SJCRH30 (cell line): ENCODE data around the gene PIK3C2B. TPM values are rescaled to one million over a fixed set of nuclear protein-coding genes. Genes with fewer than 3 reads are reported as not detected.
A peak's percentile ranks its signal among the peaks of the same experiment; 100 is the strongest.

ENCODE experiments used
- DNase-seq, 2 experiments: peaks; one replicate each; pipeline ENCODE4 v3.0.0-alpha.2; 2015 to 2020
- H3K27ac ChIP-seq: fragments of 250-450 bp; sonication (Bioruptor Pico); 2 replicates; pipeline ENCODE4 v1.5.1; 2020; ENCODE audit warnings: mild to moderate bottlenecking, moderate library complexity
- H3K27me3 ChIP-seq: fragments of 250-450 bp; sonication (Bioruptor Pico); 2 replicates; pipeline ENCODE4 v1.5.1; 2020; ENCODE audit warnings: mild to moderate bottlenecking, moderate library complexity
- H3K36me3 ChIP-seq: fragments of 250-450 bp; sonication (Bioruptor Pico); 2 replicates; pipeline ENCODE4 v1.5.1; 2020; ENCODE audit warnings: mild to moderate bottlenecking, moderate library complexity
- H3K4me1 ChIP-seq: fragments of 250-450 bp; sonication (Bioruptor Pico); 2 replicates; pipeline ENCODE4 v1.5.1; 2020; ENCODE audit warnings: mild to moderate bottlenecking, moderate library complexity
- H3K4me3 ChIP-seq: fragments of 250-450 bp; sonication (Bioruptor Pico); 2 replicates; pipeline ENCODE4 v1.5.1; 2020; ENCODE audit warnings: mild to moderate bottlenecking, moderate library complexity
- H3K9me3 ChIP-seq: fragments of 250-450 bp; sonication (Bioruptor Pico); replicated peaks from 2 replicates; pipeline ENCODE4 v1.5.1; 2020; ENCODE audit warnings: mild to moderate bottlenecking, moderate library complexity
- total RNA-seq: library from RNA; depleted of rRNA; stranded (reverse); fragments of >200 nt; shearing (Covaris generic); gene quantifications from 2 replicates; pipeline ENCODE4 v1.2.3, GENCODE V29; 2014

The PIK3C2B gene
- total RNA-seq, 1 experiment from 2014 or later = 3.6 TPM

- Histone ChIP-seq H3K27me3 (no peaks in the 10 kb centered on the region), H3K4me1 (peaks cover 31% of the 10 kb centered on the region), H3K4me3 (no peak overlapping the region), H3K27ac (no peak overlapping the region), H3K9me3 (no peaks in the 10 kb centered on the region), H3K36me3 (no peaks in the 10 kb centered on the region)
- no peak for DNase-seq
Measured at GRCh38 chr1:204464701-204465100, 29.9 kb downstream of the PIK3C2B start.

GRCh38 chr1:204464187-204464631 is 30.4 kb downstream of the PIK3C2B start:
- no peaks in the 10 kb centered on the region for H3K9me3 ChIP-seq
- H3K36me3 ChIP-seq = no peaks in the 10 kb centered on the region
- no peaks in the 10 kb centered on the region for H3K27me3 ChIP-seq
- no peak overlapping the region for H3K4me3 ChIP-seq
- DNase-seq = no peak
- H3K4me1 ChIP-seq = peaks cover 31% of the 10 kb centered on the region
- no peak overlapping the region for H3K27ac ChIP-seq

- peaks cover 31% of the 10 kb centered on the region for H3K4me1 ChIP-seq
- no peaks in the 10 kb centered on the region for H3K36me3 ChIP-seq
- H3K27ac ChIP-seq = no peak overlapping the region
- no peaks in the 10 kb centered on the region for H3K27me3 ChIP-seq
- no peak overlapping the region for H3K4me3 ChIP-seq
- DNase-seq = no peak
- no peaks in the 10 kb centered on the region for H3K9me3 ChIP-seq
Measured at GRCh38 chr1:204463125-204464060, 31.2 kb downstream of the PIK3C2B start.

GRCh38 chr1:204462229-204462561 is 32.4 kb downstream of the PIK3C2B start:
- Histone ChIP-seq H3K9me3 (no peaks in the 10 kb centered on the region), H3K27ac (no peak overlapping the region), H3K4me3 (no peak overlapping the region), H3K27me3 (no peaks in the 10 kb centered on the region), H3K4me1 (peaks cover 34% of the 10 kb centered on the region), H3K36me3 (no peaks in the 10 kb centered on the region)
- no peak for DNase-seq

DNA sequence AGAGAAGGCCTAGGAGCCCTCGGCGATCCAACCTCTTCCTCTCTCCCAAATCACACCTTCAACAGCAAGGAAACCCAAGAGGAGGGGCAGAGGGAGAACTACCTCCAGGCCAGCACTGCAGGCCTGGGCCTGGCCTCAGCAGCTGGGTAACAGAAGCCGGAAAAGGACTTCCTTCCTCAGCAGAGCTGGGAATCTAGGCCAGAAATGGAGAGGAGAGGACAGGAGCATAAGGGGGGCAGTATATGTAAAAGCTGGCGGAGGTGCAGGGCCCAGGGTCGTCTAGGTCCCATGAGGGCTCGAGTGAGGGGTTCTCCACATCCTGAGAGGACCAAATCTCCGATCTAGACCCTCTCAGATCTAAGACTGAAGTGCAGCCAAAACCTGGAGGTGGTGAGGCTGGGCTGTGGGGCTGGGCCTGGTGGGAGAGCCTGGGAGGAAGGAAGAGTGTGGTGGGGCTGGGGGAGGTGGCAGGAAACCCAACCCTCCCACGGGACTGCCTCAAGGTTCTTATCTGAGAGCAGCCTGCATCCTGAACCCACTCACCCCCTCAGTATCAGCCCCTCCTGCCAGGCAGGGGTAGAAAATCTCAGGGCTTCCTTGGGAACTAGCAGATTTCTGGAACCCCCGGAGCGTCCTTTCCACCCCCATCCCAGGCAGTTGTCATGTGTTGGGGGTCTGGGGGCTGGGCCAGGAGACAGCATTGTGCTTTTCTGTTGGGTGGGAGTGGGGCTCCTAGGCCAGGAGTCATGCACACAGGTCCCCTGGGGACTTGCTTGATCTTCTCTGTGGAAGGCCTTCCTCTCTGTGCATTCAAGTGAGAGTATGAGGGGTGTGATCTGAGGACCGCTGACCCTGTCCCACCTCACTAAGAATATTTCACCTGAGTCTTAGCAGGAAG is 33.0 kb downstream of the PIK3C2B start:
- H3K4me1 ChIP-seq = peaks cover 32% of the 10 kb centered on the region
- no peaks in the 10 kb centered on the region for H3K9me3 ChIP-seq
- no peaks in the 10 kb centered on the region for H3K36me3 ChIP-seq
- no peak overlapping the region for H3K4me3 ChIP-seq
- H3K27me3 ChIP-seq = no peaks in the 10 kb centered on the region
- no peak overlapping the region for H3K27ac ChIP-seq
- no peak for DNase-seq

DNA sequence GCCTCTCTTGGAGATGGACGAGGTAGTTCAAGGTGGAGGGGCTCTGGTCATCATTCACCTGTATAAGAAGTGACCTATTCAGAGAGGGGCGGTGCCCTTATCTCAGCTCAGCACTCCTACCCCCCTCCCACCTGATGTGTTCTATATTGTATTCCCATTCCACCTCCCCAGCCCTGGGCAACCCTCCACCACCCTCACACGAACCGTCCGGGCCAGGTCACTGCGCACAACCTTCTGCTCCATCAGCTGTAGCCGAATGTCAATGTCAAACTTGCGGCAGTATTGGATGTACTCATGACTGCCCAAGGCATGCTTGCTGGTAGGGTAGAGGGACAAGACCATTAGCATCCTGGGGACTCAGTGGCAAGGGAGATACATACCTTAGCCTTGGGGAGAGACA is 34.3 kb downstream of the PIK3C2B start:
- no peak overlapping the region for H3K4me3 ChIP-seq
- H3K4me1 ChIP-seq = peaks cover 23% of the 10 kb centered on the region
- H3K9me3 ChIP-seq = no peaks in the 10 kb centered on the region; the same call in 1 of the 2 replicates
- H3K27me3 ChIP-seq = no peaks in the 10 kb centered on the region
- no peak overlapping the region for H3K27ac ChIP-seq
- H3K36me3 ChIP-seq = no peaks in the 10 kb centered on the region
- no peak for DNase-seq

DNA sequence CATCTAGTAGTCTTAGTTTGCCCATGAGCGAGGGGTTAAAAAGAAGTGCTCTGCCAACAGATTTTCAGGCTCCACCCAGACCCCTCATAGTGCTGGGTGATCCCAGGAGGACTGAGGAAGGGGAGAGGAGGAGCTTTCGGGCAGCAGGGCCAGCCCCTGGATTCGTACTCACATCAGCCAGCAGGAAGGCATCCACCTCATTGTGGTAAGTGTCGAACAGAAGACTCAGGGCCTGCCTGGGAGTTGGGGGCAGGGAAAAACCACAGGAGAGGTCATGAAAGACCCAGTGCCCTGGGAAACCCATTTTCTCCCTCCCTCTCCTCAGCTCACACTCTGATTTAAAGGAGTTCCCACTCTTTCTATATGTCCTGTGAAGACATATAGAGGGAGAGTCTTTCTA is 34.9 kb downstream of the PIK3C2B start:
- Histone ChIP-seq H3K4me3 (no peak overlapping the region), H3K27me3 (no peaks in the 10 kb centered on the region), H3K9me3 (no peaks in the 10 kb centered on the region; the same call in 1 of the 2 replicates), H3K36me3 (no peaks in the 10 kb centered on the region), H3K27ac (no peak overlapping the region), H3K4me1 (peaks cover 17% of the 10 kb centered on the region)
- no peak for DNase-seq

- no peak overlapping the region for H3K27ac ChIP-seq
- no peaks in the 10 kb centered on the region for H3K36me3 ChIP-seq
- H3K4me1 ChIP-seq = peaks cover 9% of the 10 kb centered on the region; the same call in 1 of the 2 replicates
- H3K9me3 ChIP-seq = no peaks in the 10 kb centered on the region; the same call in 1 of the 2 replicates
- no peaks in the 10 kb centered on the region for H3K27me3 ChIP-seq
- no peak overlapping the region for H3K4me3 ChIP-seq
- DNase-seq = no peak
Measured at GRCh38 chr1:204457666-204458065, 36.9 kb downstream of the PIK3C2B start.

DNA sequence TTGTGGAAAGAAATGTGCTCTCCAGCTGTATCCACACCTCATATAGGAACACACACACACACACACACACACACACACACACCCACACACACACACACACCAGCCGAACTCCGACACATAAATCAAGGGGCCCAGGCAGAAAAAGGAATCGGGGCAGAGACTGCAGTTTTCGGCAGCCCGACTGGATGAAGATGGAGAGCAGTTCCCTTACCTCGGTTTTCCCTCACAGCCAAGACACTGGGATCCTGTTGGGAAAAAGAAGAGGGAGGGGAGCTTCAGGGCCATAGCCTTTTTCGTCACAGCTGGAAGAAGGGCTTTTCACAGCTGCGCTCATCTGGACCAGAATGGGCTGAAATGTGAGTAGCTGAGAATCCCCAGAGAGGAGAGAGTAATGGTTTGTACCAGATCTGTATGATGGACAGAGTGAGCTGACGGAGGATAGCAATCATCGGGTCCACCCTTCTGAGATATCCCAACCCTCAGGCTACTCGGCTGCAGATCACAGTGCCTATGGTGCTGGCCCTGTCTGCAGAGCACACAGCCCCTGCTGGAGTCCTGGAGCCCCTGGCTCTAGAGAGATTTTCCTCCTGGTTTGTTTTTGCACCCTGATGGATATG is 37.7 kb downstream of the PIK3C2B start:
- H3K27ac ChIP-seq = no peak overlapping the region
- DNase-seq = peak; percentile 50 to 75

DNA sequence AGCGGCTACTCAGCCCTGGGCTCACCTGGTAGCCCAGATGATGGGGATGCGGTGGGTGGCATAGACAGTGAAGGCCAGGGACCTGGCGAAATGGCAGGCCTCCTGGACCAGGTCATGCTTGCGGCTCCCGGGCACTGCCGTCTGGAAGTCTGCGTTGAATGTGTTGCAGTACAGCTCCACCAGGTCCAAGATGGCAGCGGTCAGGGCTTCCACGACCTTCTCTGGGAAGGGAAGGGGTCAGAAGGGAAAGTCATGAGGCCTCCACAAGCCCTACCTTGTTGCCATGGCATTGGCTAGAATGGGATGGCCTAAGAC is 38.8 kb downstream of the PIK3C2B start:
- no peaks in the 10 kb centered on the region for H3K36me3 ChIP-seq
- no peak for DNase-seq

More for the DNA sequence above, 37.7 kb downstream of the PIK3C2B start:
- Histone ChIP-seq H3K36me3 (no peaks in the 10 kb centered on the region), H3K9me3 (no peaks in the 10 kb centered on the region; the same call in 1 of the 2 replicates), H3K4me3 (no peak overlapping the region), H3K27me3 (no peaks in the 10 kb centered on the region), H3K4me1 (peaks cover 9% of the 10 kb centered on the region; the same call in 1 of the 2 replicates)

GRCh38 chr1:204455063-204455830 is 39.4 kb downstream of the PIK3C2B start:
- H3K36me3 ChIP-seq = no peaks in the 10 kb centered on the region
- DNase-seq = no peak
- H3K27ac ChIP-seq = no peak overlapping the region
- H3K4me3 ChIP-seq = no peak overlapping the region
- no peaks in the 10 kb centered on the region for H3K27me3 ChIP-seq
- H3K9me3 ChIP-seq = no peaks in the 10 kb centered on the region; the same call in 1 of the 2 replicates
- peaks cover 9% of the 10 kb centered on the region; the same call in 1 of the 2 replicates for H3K4me1 ChIP-seq

More for the DNA sequence above, 38.8 kb downstream of the PIK3C2B start:
- no peak overlapping the region for H3K27ac ChIP-seq
- peaks cover 9% of the 10 kb centered on the region; the same call in 1 of the 2 replicates for H3K4me1 ChIP-seq
- no peaks in the 10 kb centered on the region; the same call in 1 of the 2 replicates for H3K9me3 ChIP-seq
- H3K27me3 ChIP-seq = no peaks in the 10 kb centered on the region
- no peak overlapping the region for H3K4me3 ChIP-seq

DNA sequence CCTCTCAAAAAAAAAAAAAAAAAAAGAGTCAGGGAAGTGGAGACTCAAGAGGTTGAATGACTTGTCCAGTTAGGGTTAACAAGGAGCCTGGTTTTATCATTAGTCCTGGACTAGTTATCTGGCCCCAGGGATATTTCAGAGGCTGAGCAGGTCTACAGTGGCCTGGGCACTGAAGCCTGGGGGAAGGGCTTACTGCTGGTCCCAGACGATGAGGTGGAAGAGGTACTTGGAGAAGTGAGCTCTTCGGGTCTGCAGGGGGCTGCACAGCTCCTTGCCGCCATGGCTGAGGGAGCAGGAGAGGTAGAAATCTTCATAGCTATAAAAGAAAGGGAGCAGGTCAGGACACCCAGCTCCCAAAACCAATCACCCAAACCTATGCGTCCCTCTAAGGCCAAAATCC is 40.1 kb downstream of the PIK3C2B start:
- no peaks in the 10 kb centered on the region; the same call in 1 of the 2 replicates for H3K9me3 ChIP-seq
- H3K4me1 ChIP-seq = peaks cover 9% of the 10 kb centered on the region; the same call in 1 of the 2 replicates
- H3K27ac ChIP-seq = no peak overlapping the region
- H3K4me3 ChIP-seq = no peak overlapping the region
- H3K36me3 ChIP-seq = no peaks in the 10 kb centered on the region
- no peaks in the 10 kb centered on the region for H3K27me3 ChIP-seq
- DNase-seq = no peak

GRCh38 chr1:204453141-204453772 is 41.3 kb downstream of the PIK3C2B start:
- Histone ChIP-seq H3K4me3 (no peak overlapping the region), H3K27me3 (no peaks in the 10 kb centered on the region), H3K9me3 (no peaks in the 10 kb centered on the region; the same call in 1 of the 2 replicates), H3K4me1 (peaks cover 9% of the 10 kb centered on the region; the same call in 1 of the 2 replicates), H3K27ac (no peak overlapping the region), H3K36me3 (no peaks in the 10 kb centered on the region)
- DNase-seq = no peak
